Cerebellar cortex (tissue), 1 donor: ENCODE data around the gene SOX14.

Source experiments
- DNase-seq: peaks from one replicate; pipeline ENCODE4 v3.0.0-alpha.2; 2015; ENCODE audit warnings: low spot score

The SOX14 gene

DNA sequence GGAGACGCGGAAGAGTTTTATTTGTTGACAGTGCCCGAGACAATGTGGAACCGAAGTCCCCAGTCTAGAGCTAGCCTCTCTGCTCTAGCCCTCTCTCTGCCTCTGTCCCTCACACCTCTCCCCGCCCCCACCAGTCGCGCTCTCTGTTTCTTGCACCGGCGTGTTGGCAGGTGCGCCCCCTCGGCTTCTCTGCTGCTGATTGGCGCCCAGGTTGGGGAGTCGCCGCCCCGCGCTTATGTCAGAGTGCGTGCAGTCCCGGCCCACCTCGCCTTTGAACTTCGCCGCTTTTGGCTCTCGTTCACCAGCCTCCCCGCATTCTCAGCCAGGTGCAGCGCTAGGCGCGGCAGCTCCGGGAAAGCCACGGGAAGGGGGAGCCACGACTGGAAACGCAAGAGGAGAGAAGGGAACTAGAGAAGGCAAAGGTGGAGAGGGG lies at the start of gene SOX14:
Gene SOX14 (plus strand): TSS at position 315 of the 433 bp plus-strand sequence. CDS start 470 bp downstream, outside the sequence.
- DNase-seq = no peak

DNA sequence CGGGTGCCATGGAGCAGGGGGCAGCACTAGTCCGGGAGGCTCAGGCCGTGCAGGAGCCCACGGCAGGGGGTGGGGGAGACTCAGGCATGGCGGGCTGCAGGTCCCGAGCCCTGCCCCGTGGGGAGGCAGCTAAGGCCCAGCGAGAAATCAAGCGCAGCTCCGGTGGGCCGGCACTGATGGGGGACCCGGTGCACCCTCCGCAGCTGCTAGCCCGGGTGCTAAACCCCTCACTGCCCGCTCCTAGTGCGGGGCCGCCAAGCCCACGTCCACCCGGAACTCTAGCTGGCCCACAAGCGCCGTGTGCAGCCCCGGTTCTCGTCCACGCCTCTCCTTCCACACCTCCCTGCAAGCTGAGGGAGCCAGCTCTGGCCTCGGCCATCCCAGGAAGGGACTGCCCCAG lies 49.6 kb upstream of the SOX14 start:
- no peak for DNase-seq

DNA sequence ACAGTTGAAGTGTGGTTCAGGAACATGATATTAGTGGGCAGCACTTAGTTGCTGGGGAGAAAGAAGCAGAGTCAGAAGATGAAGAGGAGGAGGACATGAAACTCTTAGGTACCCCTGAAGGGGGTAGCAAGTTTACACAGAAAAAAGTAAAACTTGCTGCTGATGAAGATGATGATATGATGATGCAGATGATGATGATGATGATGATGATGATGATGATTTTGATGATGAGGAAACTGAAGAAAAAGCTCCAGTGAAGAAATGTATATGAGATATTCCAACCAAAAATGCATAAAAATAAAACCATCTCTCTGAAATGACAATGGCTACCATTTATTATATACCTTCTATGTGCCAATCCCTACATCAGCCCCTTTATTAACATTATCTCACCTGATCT lies 39.9 kb upstream of the SOX14 start:
- no peak for DNase-seq

DNA sequence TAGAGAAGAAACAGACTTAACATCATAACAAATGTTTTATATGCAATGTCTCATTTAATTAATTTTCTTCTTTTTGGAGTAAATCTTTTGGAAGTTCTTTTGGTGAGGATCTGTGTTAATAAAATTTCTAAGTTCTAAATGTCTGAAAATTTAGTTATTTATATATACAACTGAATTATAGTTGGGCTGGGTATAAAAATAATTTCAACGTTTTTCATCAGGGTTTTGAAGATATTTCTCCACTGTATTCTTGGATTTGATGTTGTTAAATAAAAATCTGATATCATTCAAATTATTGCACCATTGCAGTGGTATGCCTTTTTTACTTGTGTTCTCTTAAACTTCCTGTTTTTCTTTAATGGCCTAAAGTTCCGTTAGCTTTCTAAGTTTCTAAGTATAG lies 26.9 kb upstream of the SOX14 start:
- no peak for DNase-seq

DNA sequence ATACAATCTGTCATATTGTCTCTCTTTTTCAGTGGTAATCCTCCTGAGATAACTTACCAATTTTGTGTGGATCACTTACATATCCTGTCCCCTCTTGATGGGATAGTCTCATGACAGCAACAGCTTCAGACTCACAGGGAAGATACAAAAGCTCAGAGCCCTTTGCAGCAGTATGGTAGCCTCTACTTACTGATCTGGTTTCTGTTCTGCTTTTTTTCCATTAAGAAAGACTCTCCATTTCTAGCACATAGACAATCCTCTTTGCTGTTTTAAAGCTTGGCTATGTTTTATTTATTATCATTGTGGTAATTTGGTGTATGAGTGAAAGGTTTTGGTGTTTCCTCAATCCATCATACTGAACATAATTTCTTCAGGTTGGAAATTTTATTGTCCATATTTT lies 25.4 kb upstream of the SOX14 start:
- no peak for DNase-seq

DNA sequence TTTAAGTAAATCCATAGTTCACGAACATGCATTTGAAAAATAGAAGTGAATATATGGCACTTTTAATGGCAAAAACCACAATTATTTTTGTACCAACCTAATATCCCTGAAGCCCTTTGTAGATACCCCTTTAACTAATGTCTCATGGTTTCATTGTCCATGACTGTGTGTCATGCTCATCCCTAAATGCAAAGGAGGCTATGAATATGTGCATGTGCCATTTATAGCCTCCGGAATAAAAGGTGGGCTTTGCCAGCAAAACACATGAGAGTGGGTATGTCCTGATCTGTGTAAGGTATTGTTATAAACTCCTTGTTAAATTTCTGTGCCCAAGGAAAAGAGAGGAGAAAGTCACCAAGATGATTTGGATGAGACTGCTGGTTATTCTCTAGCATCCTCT lies 20.5 kb upstream of the SOX14 start:
- no peak for DNase-seq

DNA sequence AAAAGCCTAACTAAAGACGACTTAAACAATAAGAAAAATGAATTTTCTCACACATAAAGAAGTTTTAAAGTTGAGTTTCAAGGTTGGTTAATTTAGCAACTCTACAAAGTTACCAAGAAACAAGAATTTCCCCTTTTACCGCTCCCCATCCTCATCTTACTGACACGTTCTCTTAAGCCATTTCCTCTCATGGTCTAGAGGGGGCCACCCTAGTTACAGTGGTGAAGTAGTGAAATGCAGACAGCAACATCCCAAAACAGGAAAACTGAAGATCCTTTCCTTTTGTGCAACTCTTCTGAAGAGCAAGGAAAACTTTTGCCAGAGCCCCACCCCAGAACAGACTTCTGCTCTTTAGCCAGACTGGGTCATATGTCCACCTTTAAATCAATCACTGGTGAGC lies 17.3 kb upstream of the SOX14 start:
- no peak for DNase-seq

DNA sequence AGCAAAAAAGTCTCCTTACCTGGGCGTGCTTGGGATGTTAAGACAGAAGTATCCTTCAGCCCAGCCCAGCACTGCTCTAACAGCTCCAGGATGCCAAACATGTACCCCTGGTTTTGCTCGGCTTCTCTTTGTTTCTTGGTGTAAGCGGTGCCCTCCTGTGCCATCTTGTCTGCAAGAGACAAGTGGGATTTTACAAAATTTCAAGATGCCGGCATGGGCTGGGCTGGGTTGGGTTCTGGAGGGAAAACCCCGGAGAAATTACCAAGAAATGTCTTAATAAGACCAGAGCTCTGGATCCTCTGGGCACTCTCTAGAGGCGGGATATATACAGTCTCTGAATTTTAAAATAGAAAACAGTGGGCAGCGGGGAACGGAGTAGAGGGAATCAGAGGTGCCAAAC lies 4.6 kb upstream of the SOX14 start:
- no peak for DNase-seq

DNA sequence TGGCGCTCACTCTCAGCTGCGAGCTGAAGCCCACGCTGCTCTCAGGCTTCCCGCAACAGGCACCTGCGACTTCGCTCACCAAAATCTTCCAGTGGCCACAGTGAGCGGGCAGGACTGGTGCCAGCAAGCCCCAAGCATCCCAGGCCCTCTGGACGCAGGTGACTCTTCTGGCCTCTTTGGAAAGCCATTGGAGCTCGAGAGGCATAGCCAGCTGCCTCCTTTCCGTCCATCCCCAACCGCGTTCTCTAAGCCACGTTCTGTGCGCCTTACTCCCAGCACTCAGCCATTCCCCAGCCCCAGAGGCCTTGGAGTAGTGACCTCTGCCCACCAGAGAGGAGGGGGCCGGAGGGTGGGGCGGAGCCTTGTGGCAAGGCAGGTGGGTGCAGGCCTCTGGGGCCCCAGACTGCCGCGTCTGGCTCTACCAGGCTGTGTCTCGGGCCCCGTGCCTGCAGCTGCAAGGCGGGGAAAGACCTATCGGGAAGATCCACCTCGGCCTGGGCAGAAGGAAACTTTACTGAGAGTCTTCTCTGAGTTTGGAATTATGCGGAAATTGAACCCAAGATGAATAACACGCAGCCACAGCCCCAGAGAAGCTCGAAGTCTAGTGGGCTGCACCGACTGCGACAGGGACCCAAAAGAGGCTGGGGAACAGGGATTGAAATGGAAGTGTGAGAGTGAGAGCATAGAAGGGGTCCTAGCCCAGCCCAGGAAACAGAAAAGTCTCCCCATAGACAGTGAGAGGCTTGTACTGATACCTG lies 3.6 kb upstream of the SOX14 start:
- no peak for DNase-seq

DNA sequence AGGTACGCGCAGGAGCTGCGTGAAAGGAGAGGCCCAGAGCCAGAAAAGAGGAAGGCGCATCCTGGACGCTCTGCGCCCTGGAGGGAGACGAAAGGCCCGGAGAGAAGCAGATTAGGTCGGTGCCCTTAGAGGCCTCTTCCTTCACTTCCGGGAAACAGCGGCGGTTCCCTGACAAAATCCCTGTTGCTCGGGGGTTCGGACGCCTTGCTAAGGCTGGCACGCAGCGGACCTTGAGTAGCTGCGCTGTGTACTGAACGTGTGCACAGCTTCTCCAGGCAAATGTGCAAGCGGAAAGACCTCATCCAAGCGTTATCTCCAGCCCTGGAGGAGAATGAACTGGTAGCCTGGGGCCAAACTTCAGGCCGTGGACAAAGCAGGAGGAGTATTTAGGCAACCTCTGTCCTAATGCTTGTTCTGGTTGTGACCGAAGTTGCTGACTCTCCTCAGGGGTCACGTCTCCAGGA lies 3.0 kb upstream of the SOX14 start:
- no peak for DNase-seq

DNA sequence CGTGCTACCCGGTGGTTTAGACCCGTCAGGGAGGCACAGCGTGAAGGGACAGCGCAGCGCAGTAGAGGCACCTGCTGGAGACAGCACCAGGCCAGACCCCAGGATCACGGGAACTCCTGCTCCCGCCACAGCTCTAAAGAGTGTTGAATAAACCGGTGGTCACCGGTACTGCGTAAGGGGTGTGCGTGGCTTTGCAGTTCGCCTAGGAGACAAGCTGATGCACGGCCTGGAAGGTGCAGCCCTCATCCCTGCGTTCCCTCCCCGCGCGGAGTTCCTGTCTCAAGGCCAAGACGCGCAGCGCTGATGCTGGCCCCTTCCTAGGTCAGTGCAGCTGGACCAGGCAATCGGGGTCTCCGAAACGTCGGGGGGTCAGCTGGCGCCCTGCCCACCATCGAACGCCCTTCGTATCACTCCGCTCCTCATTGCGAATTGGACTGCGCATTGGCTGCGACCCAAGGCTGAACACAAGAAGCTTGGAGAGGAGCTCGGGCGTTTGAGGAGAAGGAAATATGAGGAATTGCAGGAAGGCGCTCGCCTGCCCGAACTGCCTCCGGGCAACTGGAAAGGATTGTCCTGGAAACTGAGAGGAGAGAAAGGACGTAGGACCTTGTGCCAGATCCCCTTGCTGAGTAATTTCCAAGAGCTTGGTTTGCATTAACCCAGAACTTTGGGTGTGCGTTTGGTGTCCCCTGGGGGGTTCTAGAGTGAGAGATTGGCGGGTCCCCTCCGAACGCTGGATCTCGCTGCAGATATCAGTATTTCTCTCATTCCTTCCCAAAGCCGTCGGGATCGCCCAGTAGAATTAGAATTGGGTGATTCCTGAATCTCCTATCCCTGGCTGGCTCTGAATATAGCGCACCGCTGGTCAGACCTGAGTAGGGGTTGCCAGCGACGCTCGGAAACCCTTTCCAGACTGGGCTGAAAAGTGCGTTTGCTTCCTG lies 2.3 kb upstream of the SOX14 start:
- DNase-seq = no peak

DNA sequence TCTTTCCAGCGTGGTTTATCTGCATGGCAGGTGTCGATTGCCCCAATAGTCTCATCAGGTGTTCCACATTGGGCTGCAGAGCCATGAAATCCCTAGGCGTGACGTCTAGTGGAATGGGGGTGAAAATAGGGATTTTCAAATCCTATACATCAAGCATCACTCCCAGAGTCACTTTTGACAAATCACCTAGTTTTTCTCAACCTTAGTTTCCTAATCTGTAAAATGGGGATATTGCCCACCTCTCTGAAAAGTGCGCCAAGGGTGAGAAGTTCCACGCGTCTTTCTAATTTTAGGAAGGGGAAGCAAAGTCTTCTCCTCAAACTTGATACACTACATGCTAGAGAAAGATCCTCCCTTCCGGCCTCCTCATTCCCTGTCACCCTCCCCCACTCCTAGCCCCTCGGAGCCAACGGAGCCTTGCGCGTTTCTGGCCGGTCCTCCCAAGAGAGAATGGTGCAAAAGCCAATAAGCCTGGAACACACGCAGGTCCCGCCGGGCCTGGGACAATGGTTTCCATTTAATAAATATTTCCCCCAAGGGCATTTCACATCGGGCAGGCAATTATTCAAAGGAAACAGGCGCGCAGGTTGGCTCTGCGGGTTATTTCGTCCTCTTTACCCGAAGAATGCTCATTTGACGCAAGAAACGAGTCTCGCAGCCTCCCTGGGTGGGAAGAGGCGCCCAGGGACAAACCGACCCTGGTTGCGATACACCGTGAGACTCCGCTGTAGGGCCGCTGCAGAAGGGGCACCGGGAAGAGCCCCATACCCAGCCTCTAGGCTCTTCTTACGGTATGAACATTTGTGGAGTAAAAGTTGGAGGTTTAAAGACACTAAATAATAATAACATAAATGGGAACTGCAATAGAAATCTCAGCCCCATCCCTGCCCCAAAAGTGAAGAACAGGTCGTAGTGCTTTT lies 1.2 kb upstream of the SOX14 start:
- no peak for DNase-seq

DNA sequence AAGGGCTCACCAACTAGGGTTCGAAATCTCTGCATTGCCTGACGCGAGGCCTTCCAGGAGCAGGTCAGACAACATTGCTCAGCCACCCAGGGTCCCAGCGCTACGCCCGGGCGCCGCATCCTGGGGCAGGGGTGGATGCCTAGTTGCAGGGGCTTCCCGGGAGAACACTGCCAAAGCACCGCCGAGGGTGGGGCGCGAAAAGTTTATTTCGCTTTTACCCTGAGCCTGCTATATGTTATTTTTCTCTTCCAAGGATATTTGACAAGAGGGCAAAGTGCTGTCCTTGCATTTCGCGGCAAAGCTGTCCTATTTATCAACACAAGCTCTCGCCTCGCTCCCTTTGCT lies 549 bp upstream of the SOX14 start:
- no peak for DNase-seq

DNA sequence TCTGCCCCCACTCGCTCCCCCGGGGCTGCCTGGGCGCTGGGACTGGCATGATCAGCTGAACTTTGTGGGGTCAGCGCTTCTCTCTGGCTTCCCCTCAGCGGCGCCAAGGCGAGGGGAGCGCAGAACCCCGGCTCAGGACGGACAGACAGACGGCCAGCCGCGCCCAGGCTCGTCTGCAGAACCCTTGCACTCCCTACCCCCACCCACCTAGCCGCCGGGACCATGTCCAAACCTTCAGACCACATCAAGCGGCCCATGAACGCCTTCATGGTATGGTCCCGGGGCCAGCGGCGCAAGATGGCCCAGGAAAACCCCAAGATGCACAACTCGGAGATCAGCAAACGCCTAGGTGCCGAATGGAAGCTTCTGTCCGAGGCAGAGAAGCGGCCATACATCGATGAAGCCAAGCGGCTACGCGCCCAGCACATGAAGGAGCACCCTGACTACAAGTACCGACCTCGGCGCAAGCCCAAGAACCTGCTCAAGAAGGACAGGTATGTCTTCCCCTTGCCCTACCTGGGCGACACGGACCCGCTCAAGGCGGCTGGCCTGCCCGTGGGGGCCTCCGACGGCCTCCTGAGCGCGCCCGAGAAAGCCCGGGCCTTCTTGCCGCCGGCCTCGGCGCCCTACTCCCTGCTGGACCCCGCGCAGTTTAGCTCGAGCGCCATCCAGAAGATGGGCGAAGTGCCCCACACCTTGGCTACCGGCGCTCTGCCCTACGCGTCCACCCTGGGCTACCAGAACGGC lies 621 bp downstream of the SOX14 start:
- no peak for DNase-seq

DNA sequence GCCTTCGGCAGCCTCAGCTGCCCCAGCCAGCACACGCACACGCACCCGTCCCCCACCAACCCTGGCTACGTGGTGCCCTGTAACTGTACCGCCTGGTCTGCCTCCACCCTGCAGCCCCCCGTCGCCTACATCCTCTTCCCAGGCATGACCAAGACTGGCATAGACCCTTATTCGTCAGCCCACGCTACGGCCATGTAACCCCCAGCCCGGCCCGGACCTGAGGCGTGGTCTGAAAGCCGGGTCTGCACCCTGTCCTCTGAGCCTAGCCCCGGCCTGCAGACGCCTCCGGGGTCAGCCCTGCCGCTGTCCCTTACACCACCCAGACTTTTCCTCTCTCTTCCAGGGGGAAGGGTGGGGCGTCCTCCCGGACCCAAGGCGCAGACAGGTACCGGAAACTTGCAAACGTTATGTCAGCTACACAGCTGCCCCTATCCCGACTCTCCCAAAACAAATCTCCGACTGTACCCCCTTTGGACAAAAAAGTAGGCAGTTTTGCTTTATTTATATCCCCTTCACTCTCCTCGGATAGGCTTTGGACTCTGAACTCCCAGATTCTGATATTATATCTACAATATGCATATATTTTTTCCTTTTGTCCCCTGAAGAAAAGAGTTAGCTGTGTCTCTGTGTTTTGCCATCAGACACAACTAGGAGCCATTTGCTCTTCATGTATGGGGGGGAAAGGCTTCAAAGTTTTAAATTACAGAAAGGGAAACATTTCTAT lies 1.4 kb downstream of the SOX14 start:
- DNase-seq = no peak

DNA sequence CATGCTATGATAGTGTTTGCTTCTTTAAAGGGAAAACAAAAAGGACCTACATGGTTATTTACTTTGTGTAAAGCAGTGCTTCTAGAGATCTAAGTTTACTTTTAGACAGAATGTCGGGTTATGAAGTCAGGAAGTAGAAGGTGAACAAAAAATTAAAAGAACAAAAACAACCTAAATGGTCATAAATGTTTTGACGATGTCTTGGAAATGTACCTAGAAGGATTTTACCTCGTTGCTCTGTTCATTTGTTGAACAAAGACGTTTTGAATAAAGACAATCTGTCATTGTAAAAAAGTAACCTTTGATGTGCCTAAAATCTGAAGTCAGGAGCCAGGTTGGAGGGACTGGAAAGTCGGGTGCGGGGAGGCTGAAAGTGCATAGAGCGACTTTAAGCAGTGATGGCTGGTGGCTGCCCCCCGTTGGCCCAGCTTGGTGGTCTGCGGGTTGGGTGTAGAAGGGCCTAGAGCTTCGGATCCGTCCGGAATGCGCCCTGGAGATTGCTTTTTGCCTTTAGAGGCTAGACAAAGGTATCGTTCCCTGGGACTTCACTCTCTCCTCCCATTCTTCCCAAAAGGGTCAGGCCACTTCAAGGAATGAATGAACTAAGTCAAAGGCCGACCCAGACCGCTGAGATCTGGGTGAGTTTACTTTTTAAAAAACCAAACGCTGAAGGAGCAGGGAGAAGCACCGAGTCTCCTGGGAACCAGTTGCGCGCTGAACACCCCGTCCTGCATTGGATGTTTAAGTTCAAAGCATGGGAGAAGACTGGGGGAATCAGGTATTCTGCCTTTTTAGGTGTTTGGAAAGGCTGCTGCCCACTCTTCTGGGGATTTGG lies 2.1 kb downstream of the SOX14 start:
- DNase-seq = no peak

DNA sequence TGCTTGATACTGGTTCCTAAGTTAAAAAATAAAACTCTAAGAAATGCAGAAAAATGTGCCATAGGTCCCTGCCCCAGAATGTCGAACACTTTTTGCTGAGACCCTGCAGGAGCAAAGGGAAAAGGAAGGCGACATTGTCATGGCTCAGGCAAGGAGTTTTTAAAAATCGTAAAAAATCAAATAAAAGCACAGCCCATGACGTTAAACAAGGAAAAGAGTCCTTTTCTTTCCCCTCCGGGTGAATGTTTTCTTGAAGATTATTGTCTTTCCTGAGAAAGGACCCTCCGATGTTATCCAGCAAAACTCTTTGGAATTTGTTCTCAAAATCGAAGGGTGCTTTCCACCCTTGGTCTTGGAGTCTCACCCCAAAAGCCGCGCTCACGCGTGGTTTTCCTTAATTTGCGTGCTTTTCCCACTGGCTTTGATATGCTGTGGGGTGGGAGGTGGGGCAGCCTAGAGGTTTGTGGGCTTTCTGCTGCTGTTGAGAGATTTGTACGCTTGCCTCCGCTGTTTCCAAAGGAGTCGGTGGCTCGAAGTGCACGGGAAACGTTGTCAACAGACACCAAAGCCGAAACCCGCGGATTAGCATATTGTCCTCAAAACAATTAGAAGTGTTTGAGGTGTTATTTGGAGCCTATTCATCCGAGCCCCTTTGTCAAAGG lies 2.9 kb downstream of the SOX14 start:
- DNase-seq = no peak

DNA sequence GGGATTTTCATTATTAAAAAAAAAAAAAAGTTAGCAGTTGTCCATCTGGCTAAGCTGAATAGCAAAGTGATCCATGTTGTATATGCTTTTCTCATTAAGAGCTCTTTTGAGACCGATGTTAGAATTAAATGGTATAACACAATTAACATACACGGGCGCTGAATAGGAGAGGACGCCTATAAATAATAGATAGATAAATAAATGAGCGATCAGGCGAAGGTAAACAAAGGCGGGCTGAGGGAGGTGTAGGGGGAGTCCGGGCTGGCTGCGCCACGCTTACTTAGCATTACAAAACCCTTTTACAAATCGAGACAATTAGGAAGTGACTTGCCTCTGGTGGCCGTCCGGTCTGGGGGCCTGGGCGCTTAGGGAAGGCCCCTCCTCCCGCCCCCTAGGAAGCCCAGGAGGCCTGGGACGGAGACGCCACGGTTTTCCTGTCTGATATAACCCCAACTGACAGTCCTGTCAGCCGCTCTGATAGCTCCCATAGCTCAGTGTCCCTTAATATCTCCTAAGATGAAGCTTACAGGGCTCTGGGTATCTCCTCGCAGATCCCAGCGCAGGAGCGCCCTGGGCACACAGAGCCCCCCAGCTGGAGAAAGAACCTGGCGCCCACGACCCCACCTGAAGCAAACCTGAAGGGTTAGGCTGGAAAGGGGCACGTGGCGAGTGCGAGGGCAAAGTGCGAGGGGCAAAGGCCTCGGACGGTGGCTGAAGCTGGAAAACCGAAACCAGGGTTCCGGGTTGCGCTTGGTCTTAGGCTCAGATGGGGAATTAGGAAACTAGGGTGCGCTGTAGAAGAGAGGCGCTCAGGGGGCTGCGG lies 3.6 kb downstream of the SOX14 start:
- no peak for DNase-seq
